Measurements from ENCODE around the gene PLEKHG2.

PLEKHG2 gene, protein sequence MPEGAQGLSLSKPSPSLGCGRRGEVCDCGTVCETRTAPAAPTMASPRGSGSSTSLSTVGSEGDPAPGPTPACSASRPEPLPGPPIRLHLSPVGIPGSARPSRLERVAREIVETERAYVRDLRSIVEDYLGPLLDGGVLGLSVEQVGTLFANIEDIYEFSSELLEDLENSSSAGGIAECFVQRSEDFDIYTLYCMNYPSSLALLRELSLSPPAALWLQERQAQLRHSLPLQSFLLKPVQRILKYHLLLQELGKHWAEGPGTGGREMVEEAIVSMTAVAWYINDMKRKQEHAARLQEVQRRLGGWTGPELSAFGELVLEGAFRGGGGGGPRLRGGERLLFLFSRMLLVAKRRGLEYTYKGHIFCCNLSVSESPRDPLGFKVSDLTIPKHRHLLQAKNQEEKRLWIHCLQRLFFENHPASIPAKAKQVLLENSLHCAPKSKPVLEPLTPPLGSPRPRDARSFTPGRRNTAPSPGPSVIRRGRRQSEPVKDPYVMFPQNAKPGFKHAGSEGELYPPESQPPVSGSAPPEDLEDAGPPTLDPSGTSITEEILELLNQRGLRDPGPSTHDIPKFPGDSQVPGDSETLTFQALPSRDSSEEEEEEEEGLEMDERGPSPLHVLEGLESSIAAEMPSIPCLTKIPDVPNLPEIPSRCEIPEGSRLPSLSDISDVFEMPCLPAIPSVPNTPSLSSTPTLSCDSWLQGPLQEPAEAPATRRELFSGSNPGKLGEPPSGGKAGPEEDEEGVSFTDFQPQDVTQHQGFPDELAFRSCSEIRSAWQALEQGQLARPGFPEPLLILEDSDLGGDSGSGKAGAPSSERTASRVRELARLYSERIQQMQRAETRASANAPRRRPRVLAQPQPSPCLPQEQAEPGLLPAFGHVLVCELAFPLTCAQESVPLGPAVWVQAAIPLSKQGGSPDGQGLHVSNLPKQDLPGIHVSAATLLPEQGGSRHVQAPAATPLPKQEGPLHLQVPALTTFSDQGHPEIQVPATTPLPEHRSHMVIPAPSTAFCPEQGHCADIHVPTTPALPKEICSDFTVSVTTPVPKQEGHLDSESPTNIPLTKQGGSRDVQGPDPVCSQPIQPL (N-terminal part only)

DNA sequence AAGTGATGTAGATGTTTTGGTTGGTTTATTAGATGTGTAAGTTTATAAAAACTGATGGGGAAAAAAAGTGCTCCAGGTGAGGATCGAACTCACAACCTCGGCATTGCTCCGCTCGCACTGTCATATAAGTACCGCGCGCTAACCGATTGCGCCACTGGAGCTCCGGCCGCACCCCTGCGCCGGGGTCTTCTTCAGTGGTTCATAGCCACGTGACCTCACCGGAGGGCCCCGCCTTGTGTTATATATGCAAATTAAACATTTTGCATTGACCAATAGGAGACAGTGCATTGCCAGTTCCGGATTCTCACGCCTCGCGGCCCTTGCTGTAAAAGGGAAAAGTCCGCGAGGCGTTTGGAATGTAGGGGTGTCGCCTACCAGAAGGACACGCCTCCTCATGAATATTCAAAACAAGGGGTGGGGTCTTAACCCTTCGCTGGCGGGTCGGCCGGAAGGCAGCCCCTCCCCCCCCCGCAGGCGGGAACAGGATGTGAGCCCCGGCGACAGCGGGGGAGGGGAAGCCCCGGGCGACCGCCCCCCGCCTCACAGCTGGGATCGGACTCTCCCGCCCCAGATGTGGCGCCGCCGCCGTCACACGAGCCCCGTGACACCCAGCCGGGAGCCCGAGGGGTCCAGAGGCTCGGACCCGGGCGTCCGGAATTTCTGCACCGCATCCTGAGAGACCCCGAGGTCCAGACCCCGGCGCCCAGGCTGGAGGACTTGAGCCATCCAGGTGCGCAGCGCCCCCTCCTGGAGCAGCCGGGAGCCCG lies at the start of gene PLEKHG2:
TSS of gene PLEKHG2 (plus strand) at position 570 of the 767 bp plus-strand sequence. CDS start 1,418 bp downstream, outside the sequence.
- H3K27ac ChIP-seq (ENCODE audit: low read depth, low read length): peak within 1 kb of the TSS; percentile 98
- peaks cover 22% of the 10 kb centered on the region for H3K4me1 ChIP-seq (ENCODE audit: control insufficient read depth, insufficient read depth, low read length, unreplicated experiment)
- H3K79me2 ChIP-seq (ENCODE audit: control insufficient read depth, insufficient read depth, low read length, unreplicated experiment): peaks cover 34% of the 10 kb centered on the region
- H3K4me3 ChIP-seq (ENCODE audit: low read depth, low read length): peak within 1 kb of the TSS; percentile 86
- H3K36me3 ChIP-seq (ENCODE audit: insufficient read depth, low read length): peaks cover 17% of the 10 kb centered on the region; the same call in 1 of the 2 replicates
- H3K27me3 ChIP-seq (ENCODE audit: insufficient read depth, low read length): no peaks in the 10 kb centered on the region
- peak within 1 kb of the TSS; percentile 53 for H2AFZ ChIP-seq (ENCODE audit: low read length, unreplicated experiment)

DNA sequence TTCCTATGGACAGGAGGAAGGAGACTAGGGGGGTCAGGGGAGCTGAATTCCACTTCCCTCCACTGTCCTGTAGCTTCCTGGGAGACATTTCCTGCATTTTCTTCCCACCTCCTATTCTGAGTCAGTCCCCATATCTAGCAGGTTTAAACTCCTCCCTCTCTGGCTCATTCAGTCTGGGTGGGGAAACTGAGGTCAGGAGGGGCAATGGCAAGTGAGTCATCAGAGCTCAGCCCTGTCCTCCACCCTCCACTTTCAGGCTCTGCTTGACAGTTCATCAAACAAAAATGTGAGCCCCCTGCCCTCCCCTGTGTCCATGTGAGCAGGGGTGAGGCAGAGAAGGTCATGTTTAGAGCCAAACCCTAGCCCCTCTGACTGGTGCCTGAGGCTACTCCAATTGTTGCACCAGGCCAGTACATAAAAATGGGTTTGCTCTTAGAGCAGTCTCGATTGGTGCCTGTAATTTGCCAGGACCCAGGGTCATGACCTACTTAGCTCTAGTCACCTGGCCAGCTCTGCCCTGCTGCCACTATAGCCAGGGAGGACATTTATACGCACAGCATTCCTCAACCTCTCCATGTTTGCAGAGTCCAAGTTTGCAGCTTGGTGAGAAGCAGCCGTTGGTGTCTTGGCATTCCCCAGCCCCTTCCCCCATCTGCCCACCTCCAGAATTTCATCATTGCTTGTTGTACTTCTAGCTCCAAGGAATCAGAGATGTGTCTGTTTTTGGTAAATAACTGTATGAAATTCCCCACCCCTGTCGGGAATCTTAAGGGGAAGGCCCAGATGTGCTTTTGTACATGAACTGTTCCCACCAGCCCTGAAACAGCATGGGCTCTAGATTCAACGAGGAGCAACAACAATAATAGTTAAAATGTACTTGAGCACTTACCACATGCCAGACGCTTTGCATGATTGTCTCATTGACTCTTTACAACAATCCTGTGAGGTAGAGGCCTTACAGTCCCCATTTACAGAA lies 49.5 kb upstream of the PLEKHG2 start:
- H3K79me2 ChIP-seq (ENCODE audit: control insufficient read depth, insufficient read depth, low read length, unreplicated experiment): no peaks in the 10 kb centered on the region
- 0 out of 2 replicates have a peak overlapping the region, but pooled peaks have one; percentile 24 for H3K4me3 ChIP-seq (ENCODE audit: low read depth, low read length)
- peaks cover 35% of the 10 kb centered on the region for H3K4me1 ChIP-seq (ENCODE audit: control insufficient read depth, insufficient read depth, low read length, unreplicated experiment)
- no peak overlapping the region for H2AFZ ChIP-seq (ENCODE audit: low read length, unreplicated experiment)
- no peaks in the 10 kb centered on the region for H3K27me3 ChIP-seq (ENCODE audit: insufficient read depth, low read length)
- H3K36me3 ChIP-seq (ENCODE audit: insufficient read depth, low read length): 0 out of 2 replicates have a peak, but pooled peaks cover 6% of the 10 kb centered on the region
- peak overlapping the region; percentile 83 for H3K27ac ChIP-seq (ENCODE audit: low read depth, low read length)

DNA sequence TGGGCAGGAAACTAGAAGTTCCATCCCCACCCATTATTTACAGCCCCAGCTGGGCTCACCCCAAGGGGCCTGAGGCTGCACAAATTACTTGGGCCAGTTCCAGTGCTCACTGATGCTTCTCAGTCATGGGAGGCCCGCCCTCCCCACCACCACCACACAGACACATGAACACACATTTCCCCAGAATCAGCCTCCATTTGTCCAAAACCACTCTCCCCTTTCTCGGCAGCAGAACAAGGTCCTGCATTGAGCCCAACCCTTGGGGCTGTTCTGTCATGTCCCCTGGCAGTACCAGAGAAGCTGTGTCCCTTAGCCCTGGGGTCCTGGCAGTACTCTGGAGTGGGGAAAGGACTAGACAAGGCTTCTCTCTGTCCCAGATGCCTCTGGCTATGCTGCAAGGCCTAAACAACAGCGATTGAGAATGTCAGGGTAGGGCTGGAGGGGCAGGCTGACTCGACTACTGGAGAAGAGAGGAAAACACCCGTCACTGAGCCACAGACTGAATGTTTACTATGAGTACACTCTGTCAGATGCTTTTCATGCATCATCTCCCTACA lies 48.5 kb upstream of the PLEKHG2 start:
- Histone ChIP-seq H3K79me2 (ENCODE audit: control insufficient read depth, insufficient read depth, low read length, unreplicated experiment) (no peaks in the 10 kb centered on the region), H3K27ac (ENCODE audit: low read depth, low read length) (peak overlapping the region; percentile 83), H3K36me3 (ENCODE audit: insufficient read depth, low read length) (0 out of 2 replicates have a peak, but pooled peaks cover 6% of the 10 kb centered on the region), H3K4me3 (ENCODE audit: low read depth, low read length) (peak overlapping the region; percentile 5; the same call in 1 of the 2 replicates), H3K4me1 (ENCODE audit: control insufficient read depth, insufficient read depth, low read length, unreplicated experiment) (peaks cover 35% of the 10 kb centered on the region), H3K27me3 (ENCODE audit: insufficient read depth, low read length) (no peaks in the 10 kb centered on the region), H2AFZ (ENCODE audit: low read length, unreplicated experiment) (no peak overlapping the region)

DNA sequence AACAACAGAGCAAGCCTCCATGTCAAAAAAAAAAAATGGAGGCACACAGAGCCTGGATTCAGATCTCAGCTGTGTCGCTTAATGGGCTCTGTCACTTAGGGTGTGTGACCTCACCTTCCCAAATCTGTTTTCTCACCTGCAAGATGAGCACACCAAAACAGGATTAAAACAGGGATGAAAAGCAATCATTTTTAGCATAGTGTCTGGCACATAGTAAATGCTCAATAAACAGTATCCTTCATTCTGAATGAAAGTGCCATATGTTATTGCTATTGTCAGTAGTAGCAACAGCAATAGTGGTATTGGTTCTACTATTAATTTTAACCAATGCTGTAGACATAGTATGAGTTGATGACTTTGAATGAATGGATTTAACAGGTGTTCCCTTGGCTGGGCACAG lies 46.9 kb upstream of the PLEKHG2 start:
- Histone ChIP-seq H3K36me3 (ENCODE audit: insufficient read depth, low read length) (0 out of 2 replicates have a peak, but pooled peaks cover 2% of the 10 kb centered on the region), H2AFZ (ENCODE audit: low read length, unreplicated experiment) (no peak overlapping the region), H3K4me3 (ENCODE audit: low read depth, low read length) (no peak overlapping the region), H3K27ac (ENCODE audit: low read depth, low read length) (no peak overlapping the region), H3K27me3 (ENCODE audit: insufficient read depth, low read length) (no peaks in the 10 kb centered on the region), H3K4me1 (ENCODE audit: control insufficient read depth, insufficient read depth, low read length, unreplicated experiment) (peaks cover 34% of the 10 kb centered on the region), H3K79me2 (ENCODE audit: control insufficient read depth, insufficient read depth, low read length, unreplicated experiment) (no peaks in the 10 kb centered on the region)

DNA sequence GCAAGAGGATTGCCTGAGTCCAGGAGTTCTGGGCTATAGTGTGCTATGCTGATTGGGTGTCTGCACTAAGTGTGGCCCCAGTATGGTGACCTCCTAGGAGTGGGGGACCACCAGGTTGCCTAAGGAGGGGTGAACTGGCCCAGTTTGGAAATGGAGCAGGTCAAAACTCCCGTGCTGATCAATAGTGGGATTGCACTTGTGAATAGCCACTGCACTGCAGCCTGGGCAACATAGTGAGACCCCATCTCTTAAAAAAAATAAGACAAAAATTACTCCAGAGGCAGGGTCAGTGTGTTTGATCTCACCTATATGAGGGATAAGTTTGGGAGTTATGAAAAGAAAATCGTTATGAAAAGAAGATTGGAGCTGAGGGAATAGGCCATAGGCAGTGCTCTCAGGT lies 43.3 kb upstream of the PLEKHG2 start:
- H3K36me3 ChIP-seq (ENCODE audit: insufficient read depth, low read length): peaks cover 6% of the 10 kb centered on the region; the same call in 1 of the 2 replicates

DNA sequence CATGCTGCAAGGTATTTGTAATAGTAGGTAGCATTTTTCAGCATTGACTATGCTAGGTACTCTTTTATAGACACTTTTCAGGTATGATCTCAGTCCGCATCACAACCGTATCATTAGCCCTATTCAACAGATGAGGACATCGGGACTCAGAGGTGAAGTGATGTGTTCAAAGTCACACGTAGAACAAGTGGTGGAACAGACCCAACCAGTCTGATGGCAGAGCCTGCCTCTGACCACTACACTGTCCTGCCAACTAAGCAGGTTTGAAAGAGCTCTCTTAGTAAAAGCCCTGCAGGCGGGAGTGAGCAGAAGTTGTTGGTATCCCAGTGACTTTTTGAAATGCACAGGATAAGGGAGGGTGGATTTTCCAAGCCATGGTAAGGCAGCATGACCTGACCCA lies 41.7 kb upstream of the PLEKHG2 start:
- Histone ChIP-seq H3K27ac (ENCODE audit: low read depth, low read length) (no peak overlapping the region), H3K4me3 (ENCODE audit: low read depth, low read length) (no peak overlapping the region), H3K36me3 (ENCODE audit: insufficient read depth, low read length) (peaks cover 6% of the 10 kb centered on the region; the same call in 1 of the 2 replicates), H2AFZ (ENCODE audit: low read length, unreplicated experiment) (no peak overlapping the region), H3K79me2 (ENCODE audit: control insufficient read depth, insufficient read depth, low read length, unreplicated experiment) (no peaks in the 10 kb centered on the region), H3K4me1 (ENCODE audit: control insufficient read depth, insufficient read depth, low read length, unreplicated experiment) (peaks cover 18% of the 10 kb centered on the region), H3K27me3 (ENCODE audit: insufficient read depth, low read length) (no peaks in the 10 kb centered on the region)

More for the DNA sequence above, 43.3 kb upstream of the PLEKHG2 start:
- Histone ChIP-seq H3K27me3 (ENCODE audit: insufficient read depth, low read length) (no peaks in the 10 kb centered on the region), H3K27ac (ENCODE audit: low read depth, low read length) (no peak overlapping the region), H3K4me3 (ENCODE audit: low read depth, low read length) (no peak overlapping the region), H3K4me1 (ENCODE audit: control insufficient read depth, insufficient read depth, low read length, unreplicated experiment) (peaks cover 24% of the 10 kb centered on the region), H3K79me2 (ENCODE audit: control insufficient read depth, insufficient read depth, low read length, unreplicated experiment) (no peaks in the 10 kb centered on the region), H2AFZ (ENCODE audit: low read length, unreplicated experiment) (no peak overlapping the region)

DNA sequence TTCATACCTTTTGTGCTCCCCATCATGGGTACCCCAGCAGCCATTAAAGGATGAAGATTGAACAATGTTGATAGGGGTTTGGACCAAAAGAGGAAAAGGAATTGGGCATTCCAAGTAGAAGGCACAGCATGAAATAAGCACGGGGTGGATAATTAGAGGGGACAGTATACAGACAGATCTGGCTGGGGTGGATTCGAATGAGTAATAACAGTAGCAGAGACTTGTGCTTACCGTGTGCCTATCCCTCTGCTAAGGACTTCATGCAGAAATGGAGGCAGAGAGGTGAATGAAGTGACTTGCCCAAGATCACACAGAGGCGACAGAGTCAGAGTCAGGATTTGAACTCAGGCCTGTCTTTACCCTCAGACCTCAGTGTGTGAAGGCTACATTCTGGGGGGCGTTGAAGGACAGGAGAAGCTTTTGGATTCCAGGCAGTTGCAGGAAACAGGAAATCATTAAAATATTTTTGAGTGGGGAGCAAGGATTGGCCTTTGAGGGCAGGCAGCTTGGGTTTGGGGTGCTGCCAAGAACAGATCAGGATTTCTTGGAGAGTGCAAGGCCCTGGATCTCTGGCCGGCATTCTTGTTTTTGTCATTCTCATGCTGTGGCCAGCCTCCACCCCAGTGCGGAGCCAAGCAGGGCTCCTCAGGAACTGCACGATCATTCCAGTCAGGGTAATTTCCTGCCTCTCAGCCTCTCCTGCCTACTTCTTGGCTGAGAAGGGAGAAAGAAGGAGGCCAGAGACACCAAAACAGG lies 40.2 kb upstream of the PLEKHG2 start:
- H2AFZ ChIP-seq (ENCODE audit: low read length, unreplicated experiment): no peak overlapping the region
- no peaks in the 10 kb centered on the region for H3K79me2 ChIP-seq (ENCODE audit: control insufficient read depth, insufficient read depth, low read length, unreplicated experiment)
- H3K4me3 ChIP-seq (ENCODE audit: low read depth, low read length): no peak overlapping the region
- H3K36me3 ChIP-seq (ENCODE audit: insufficient read depth, low read length): peaks cover 6% of the 10 kb centered on the region; the same call in 1 of the 2 replicates
- no peaks in the 10 kb centered on the region for H3K27me3 ChIP-seq (ENCODE audit: insufficient read depth, low read length)
- peak overlapping the region; percentile 91 for H3K27ac ChIP-seq (ENCODE audit: low read depth, low read length)
- H3K4me1 ChIP-seq (ENCODE audit: control insufficient read depth, insufficient read depth, low read length, unreplicated experiment): peaks cover 18% of the 10 kb centered on the region

DNA sequence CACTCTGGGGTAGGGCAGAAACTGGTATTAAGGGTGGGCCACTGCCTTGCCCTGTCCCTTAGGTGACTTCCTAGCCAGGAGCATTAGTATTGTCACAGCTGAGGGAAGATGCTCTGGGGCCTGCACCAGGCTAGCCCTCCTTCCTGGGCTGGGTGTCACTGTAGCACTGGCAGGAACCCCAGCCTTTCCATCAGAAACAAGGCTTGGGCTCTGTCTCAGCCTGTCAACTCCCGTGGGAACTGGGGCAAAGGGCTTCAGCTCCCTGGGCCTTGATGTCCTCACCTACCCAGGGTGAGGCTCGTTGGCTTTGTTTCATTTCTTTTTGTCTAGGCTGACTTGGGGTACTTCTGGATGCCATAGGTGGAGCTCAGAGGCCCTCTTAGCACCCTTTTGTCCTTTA lies 39.5 kb upstream of the PLEKHG2 start:
- no peak overlapping the region for H3K4me3 ChIP-seq (ENCODE audit: low read depth, low read length)
- H3K27me3 ChIP-seq (ENCODE audit: insufficient read depth, low read length): no peaks in the 10 kb centered on the region
- H3K79me2 ChIP-seq (ENCODE audit: control insufficient read depth, insufficient read depth, low read length, unreplicated experiment): no peaks in the 10 kb centered on the region
- no peak overlapping the region for H2AFZ ChIP-seq (ENCODE audit: low read length, unreplicated experiment)
- H3K4me1 ChIP-seq (ENCODE audit: control insufficient read depth, insufficient read depth, low read length, unreplicated experiment): peaks cover 18% of the 10 kb centered on the region
- peak overlapping the region; percentile 91 for H3K27ac ChIP-seq (ENCODE audit: low read depth, low read length)
- peaks cover 6% of the 10 kb centered on the region; the same call in 1 of the 2 replicates for H3K36me3 ChIP-seq (ENCODE audit: insufficient read depth, low read length)

Data from ACC112 (cell line).